Adipocyte (in vitro differentiated cells): ENCODE data around the gene USP44.

Experiments
- DNase-seq: peaks from one replicate; pipeline ENCODE4 v3.0.0-alpha.2; 2015; ENCODE audit warnings: low read depth
- H3K27me3 ChIP-seq: replicated peaks from 2 replicates; pipeline ENCODE4 v1.7.0; 2013; ENCODE audit warnings: mild to moderate bottlenecking, low read length, moderate library complexity; ENCODE audit not compliant: control insufficient read depth, insufficient read depth
- H3K36me3 ChIP-seq: 2 replicates; pipeline ENCODE4 v1.7.0; 2013; ENCODE audit warnings: low read length, mild to moderate bottlenecking, moderate library complexity; ENCODE audit not compliant: control insufficient read depth, insufficient read depth, severe bottlenecking
- H3K4me1 ChIP-seq: 2 replicates; pipeline ENCODE4 v1.7.0; 2013; ENCODE audit warnings: mild to moderate bottlenecking, low read length, moderate library complexity; ENCODE audit not compliant: control insufficient read depth, insufficient read depth
- H3K4me3 ChIP-seq: 2 replicates; pipeline ENCODE4 v1.7.0; 2013; ENCODE audit warnings: mild to moderate bottlenecking, low read length, moderate library complexity
- H3K9ac ChIP-seq: 2 replicates; pipeline ENCODE4 v1.7.0; 2013; ENCODE audit warnings: mild to moderate bottlenecking, low read length, moderate library complexity
- H3K9me3 ChIP-seq: 2 replicates; pipeline ENCODE4 v1.7.0; 2013; ENCODE audit warnings: mild to moderate bottlenecking, low read length, moderate library complexity; ENCODE audit not compliant: control insufficient read depth

The USP44 gene

GRCh38 chr12:95547522-95548055 lies 3.7 kb downstream of the USP44 start:
- Histone ChIP-seq H3K9ac (peak overlapping the region; percentile 70), H3K27me3 (peaks cover 13% of the 10 kb centered on the region), H3K36me3 (no peaks in the 10 kb centered on the region), H3K9me3 (peaks cover 10% of the 10 kb centered on the region), H3K4me3 (peak overlapping the region; percentile 76), H3K4me1 (peaks cover 3% of the 10 kb centered on the region)
- DNase-seq, result peak; percentile 36

DNA sequence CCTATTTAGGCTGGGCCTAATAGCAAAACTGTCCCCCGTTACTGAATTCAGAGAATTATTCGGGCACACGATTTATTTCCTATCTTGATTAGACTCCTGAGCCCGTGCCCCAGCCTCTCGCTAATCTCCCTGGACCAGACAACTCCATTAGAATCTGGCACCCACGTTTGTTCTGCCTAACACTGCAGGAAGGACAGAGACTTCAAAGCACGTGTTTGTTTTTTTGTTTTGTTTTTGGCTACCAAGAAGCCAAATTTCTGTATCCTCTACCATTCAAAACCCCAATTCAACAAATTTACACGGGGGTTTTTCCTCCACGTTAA lies 4.8 kb downstream of the USP44 start:
- DNase-seq, result no peak
- peaks cover 10% of the 10 kb centered on the region for H3K9me3 ChIP-seq
- no peaks in the 10 kb centered on the region for H3K36me3 ChIP-seq
- H3K4me1 ChIP-seq, result peaks cover 3% of the 10 kb centered on the region
- no peak overlapping the region for H3K4me3 ChIP-seq
- peaks cover 11% of the 10 kb centered on the region for H3K27me3 ChIP-seq
- no peak overlapping the region for H3K9ac ChIP-seq

- Histone ChIP-seq H3K27me3 (peaks cover 7% of the 10 kb centered on the region), H3K36me3 (no peaks in the 10 kb centered on the region), H3K9ac (no peak overlapping the region), H3K9me3 (peaks cover 10% of the 10 kb centered on the region), H3K4me1 (peaks cover 3% of the 10 kb centered on the region), H3K4me3 (no peak overlapping the region)
- no peak for DNase-seq
Measured at GRCh38 chr12:95545731-95546490, 5.4 kb downstream of the USP44 start.

GRCh38 chr12:95545303-95545702 lies 6.0 kb downstream of the USP44 start:
- Histone ChIP-seq H3K4me1 (peaks cover 3% of the 10 kb centered on the region), H3K9me3 (peaks cover 10% of the 10 kb centered on the region), H3K4me3 (no peak overlapping the region), H3K27me3 (peaks cover 7% of the 10 kb centered on the region), H3K36me3 (no peaks in the 10 kb centered on the region), H3K9ac (no peak overlapping the region)
- DNase-seq, result no peak

- H3K27me3 ChIP-seq, result peaks cover 7% of the 10 kb centered on the region
- H3K4me1 ChIP-seq, result peaks cover 3% of the 10 kb centered on the region
- no peak overlapping the region for H3K4me3 ChIP-seq
- no peak overlapping the region for H3K9ac ChIP-seq
- H3K36me3 ChIP-seq, result no peaks in the 10 kb centered on the region
- no peak for DNase-seq
- peaks cover 9% of the 10 kb centered on the region for H3K9me3 ChIP-seq
Measured at GRCh38 chr12:95544756-95545155, 6.5 kb downstream of the USP44 start.

GRCh38 chr12:95543305-95543704 lies 8.0 kb downstream of the USP44 start:
- DNase-seq, result no peak
- H3K4me1 ChIP-seq, result peaks cover 3% of the 10 kb centered on the region
- no peak overlapping the region for H3K4me3 ChIP-seq

DNA sequence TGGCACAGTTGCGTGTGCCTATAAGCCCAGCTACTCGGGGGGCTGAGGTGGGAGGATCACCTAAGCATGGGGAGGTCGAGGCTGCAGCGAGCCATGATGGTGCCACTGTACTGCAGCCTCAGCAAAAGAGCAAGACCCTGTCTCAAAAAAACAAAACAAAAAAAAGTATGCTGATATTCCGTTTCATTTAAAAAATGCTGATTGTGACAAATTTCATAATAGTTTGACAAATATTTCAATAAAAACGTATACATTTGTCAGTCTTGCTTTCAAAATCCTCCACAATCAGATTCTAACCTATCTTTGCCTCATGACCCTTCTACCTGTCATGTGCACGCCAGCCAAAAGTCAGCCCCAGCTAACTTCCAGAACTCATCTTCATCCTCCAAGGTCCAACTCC lies 9.8 kb downstream of the USP44 start:
- no peaks in the 10 kb centered on the region for H3K9me3 ChIP-seq
- no peaks in the 10 kb centered on the region for H3K27me3 ChIP-seq
- H3K36me3 ChIP-seq, result no peaks in the 10 kb centered on the region
- DNase-seq, result no peak
- no peak overlapping the region for H3K4me3 ChIP-seq
- no peaks in the 10 kb centered on the region for H3K4me1 ChIP-seq
- no peak overlapping the region for H3K9ac ChIP-seq

More at GRCh38 chr12:95543305-95543704, 8.0 kb downstream of the USP44 start:
- H3K27me3 ChIP-seq, result no peaks in the 10 kb centered on the region
- no peak overlapping the region for H3K9ac ChIP-seq
- H3K36me3 ChIP-seq, result no peaks in the 10 kb centered on the region
- no peaks in the 10 kb centered on the region for H3K9me3 ChIP-seq

DNA sequence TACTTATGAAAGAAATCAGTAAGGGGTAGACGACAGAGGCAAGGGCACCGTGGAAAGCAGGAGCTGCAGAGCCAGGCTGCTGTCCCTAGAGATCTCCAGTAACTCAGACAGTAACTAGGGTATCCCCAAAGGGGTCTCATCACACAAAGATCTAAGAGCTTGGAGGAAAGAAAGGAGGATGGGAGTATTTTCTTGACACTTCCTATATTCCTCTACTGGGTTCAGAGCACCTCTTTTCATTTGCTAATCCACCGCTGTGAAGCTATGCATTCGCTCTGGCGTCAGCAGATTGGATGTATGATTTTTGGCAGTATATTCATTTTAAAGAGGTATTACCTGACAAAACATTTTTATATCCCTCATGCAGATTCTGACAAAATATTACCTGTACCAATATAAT lies 12.6 kb downstream of the USP44 start:
- Histone ChIP-seq H3K36me3 (no peaks in the 10 kb centered on the region), H3K9ac (no peak overlapping the region), H3K27me3 (no peaks in the 10 kb centered on the region), H3K9me3 (no peaks in the 10 kb centered on the region), H3K4me3 (no peak overlapping the region), H3K4me1 (no peaks in the 10 kb centered on the region)
- no peak for DNase-seq

GRCh38 chr12:95538006-95538405 lies 13.3 kb downstream of the USP44 start:
- Histone ChIP-seq H3K4me3 (no peak overlapping the region), H3K27me3 (no peaks in the 10 kb centered on the region), H3K9ac (no peak overlapping the region), H3K36me3 (no peaks in the 10 kb centered on the region), H3K9me3 (no peaks in the 10 kb centered on the region), H3K4me1 (peaks cover under 1% of the 10 kb centered on the region)
- no peak for DNase-seq

DNA sequence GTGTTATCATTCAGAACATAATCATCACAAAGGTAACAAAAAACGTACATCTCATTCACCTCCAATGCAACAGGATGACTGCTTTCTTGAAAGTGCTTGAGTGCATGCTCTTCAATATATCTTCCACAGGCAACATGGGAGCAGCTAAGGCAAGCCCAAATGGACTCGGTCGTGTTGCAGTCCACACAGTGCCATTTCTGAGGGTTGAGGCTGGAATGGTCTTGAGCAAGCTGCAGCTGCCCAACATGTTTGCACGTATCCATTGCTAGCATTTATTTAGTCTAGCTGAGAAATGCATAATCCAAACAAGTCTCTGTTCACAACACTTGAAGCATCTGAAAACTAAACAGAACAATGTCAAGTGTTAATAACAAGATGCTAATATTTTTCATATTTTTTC lies 17.3 kb downstream of the USP44 start:
- no peaks in the 10 kb centered on the region for H3K9me3 ChIP-seq
- no peaks in the 10 kb centered on the region for H3K36me3 ChIP-seq
- no peak overlapping the region for H3K4me3 ChIP-seq
- H3K9ac ChIP-seq, result no peak overlapping the region
- peaks cover 3% of the 10 kb centered on the region for H3K4me1 ChIP-seq
- H3K27me3 ChIP-seq, result no peaks in the 10 kb centered on the region
- no peak for DNase-seq

- peak; percentile 45 for DNase-seq
- no peaks in the 10 kb centered on the region for H3K9me3 ChIP-seq
- no peak overlapping the region for H3K4me3 ChIP-seq
Measured at GRCh38 chr12:95532851-95533250, 18.4 kb downstream of the USP44 start.

More at GRCh38 chr12:95532851-95533250, 18.4 kb downstream of the USP44 start:
- H3K4me1 ChIP-seq, result peaks cover 3% of the 10 kb centered on the region
- H3K9ac ChIP-seq, result no peak overlapping the region
- no peaks in the 10 kb centered on the region for H3K27me3 ChIP-seq
- no peaks in the 10 kb centered on the region for H3K36me3 ChIP-seq
